GM23248 (cell line): Measurements from ENCODE around the gene NECTIN4.

ENCODE experiments used
- EZH2 ChIP-seq: fragments of 200-600 bp; sonication (generic); IDR thresholded peaks from 2 replicates; pipeline ENCODE4 v1.6.1; 2018; ENCODE audit warnings: antibody characterized with exemption, mild to moderate bottlenecking; ENCODE audit not compliant: insufficient read depth, poor library complexity, severe bottlenecking
- EZH2phosphoT487 ChIP-seq: fragments of 200-600 bp; sonication (generic); IDR thresholded peaks from 2 replicates; pipeline ENCODE4 v1.6.1; 2018; ENCODE audit warnings: antibody characterized with exemption, moderate library complexity, mild to moderate bottlenecking, low read depth; ENCODE audit not compliant: insufficient read depth

- TF ChIP-seq EZH2 (no peak), EZH2phosphoT487 (no peak)
Measured at GRCh38 chr1:161113915-161114314, 24.6 kb upstream of the NECTIN4 start.
